Neural progenitor cell (in vitro differentiated cells): ENCODE measurements around the gene EPHB2. TPM values are rescaled to one million over a fixed set of nuclear protein-coding genes. Genes with fewer than 3 reads are reported as not detected.
A peak's percentile ranks its signal among the peaks of the same experiment; 100 is the strongest.

Source experiments
- DNase-seq: peaks from one replicate; pipeline ENCODE4 v3.0.0-alpha.2; 2016; ENCODE audit warnings: low spot score
- H2AFZ ChIP-seq: fragments of 200-600 bp; sonication (generic); replicated peaks from 2 replicates; pipeline ENCODE4 v1.6.1; 2016; ENCODE audit warnings: antibody characterized with exemption
- H3F3A ChIP-seq: fragments of 200-600 bp; sonication (generic); 2 replicates; pipeline ENCODE4 v1.6.1; 2016; ENCODE audit warnings: antibody characterized with exemption, low read depth
- H3K27ac ChIP-seq: fragments of 200-600 bp; sonication (generic); 2 replicates; pipeline ENCODE4 v1.5.1; 2016; ENCODE audit warnings: mild to moderate bottlenecking
- H3K27me3 ChIP-seq: fragments of 200-600 bp; sonication (generic); 2 replicates; pipeline ENCODE4 v1.6.1; 2016; ENCODE audit warnings: mild to moderate bottlenecking, moderate library complexity
- H3K36me3 ChIP-seq: fragments of 200-600 bp; sonication (generic); 2 replicates; pipeline ENCODE4 v1.5.1; 2016
- H3K4me1 ChIP-seq: fragments of 200-600 bp; sonication (generic); 2 replicates; pipeline ENCODE4 v1.6.1; 2016; ENCODE audit warnings: mixed run types
- H3K4me2 ChIP-seq: fragments of 200-600 bp; sonication (generic); 2 replicates; pipeline ENCODE4 v1.6.1; 2016
- H3K4me3 ChIP-seq: fragments of 200-600 bp; sonication (generic); 2 replicates; pipeline ENCODE4 v1.5.1; 2016
- H3K79me2 ChIP-seq: fragments of 200-600 bp; sonication (generic); 2 replicates; pipeline ENCODE4 v1.6.1; 2016; ENCODE audit warnings: low read depth
- H3K9ac ChIP-seq: fragments of 200-600 bp; sonication (generic); 2 replicates; pipeline ENCODE4 v1.6.1; 2016
- H3K9me3 ChIP-seq: fragments of 200-600 bp; sonication (generic); 2 replicates; pipeline ENCODE4 v1.5.1; 2016; ENCODE audit warnings: low read depth
- H4K20me1 ChIP-seq: fragments of 200-600 bp; sonication (generic); 2 replicates; pipeline ENCODE4 v1.6.1; 2016; ENCODE audit warnings: low read depth
- H3K27ac Mint-ChIP-seq: 3 replicates; pipeline ENCODE4 v1.8.0; 2021; ENCODE audit warnings: mixed read lengths
- H3K27me3 Mint-ChIP-seq: 2 replicates; pipeline ENCODE4 v1.8.0; 2022; ENCODE audit warnings: low read depth, mild to moderate bottlenecking, inconsistent platforms, moderate library complexity, mixed read lengths; ENCODE audit not compliant: insufficient read depth
- H3K36me3 Mint-ChIP-seq: 3 replicates; pipeline ENCODE4 v1.8.0; 2021; ENCODE audit warnings: mixed read lengths
- H3K4me1 Mint-ChIP-seq: 3 replicates; pipeline ENCODE4 v1.8.0; 2021; ENCODE audit warnings: mixed read lengths
- H3K4me3 Mint-ChIP-seq: 3 replicates; pipeline ENCODE4 v1.8.0; 2021; ENCODE audit warnings: mild to moderate bottlenecking, moderate library complexity, mixed read lengths
- H3K9me3 Mint-ChIP-seq: 3 replicates; pipeline ENCODE4 v1.8.0; 2020; ENCODE audit warnings: mixed read lengths
- EZH2 ChIP-seq: fragments of 200-600 bp; sonication (generic); IDR thresholded peaks from 2 replicates; pipeline ENCODE4 v1.6.1; 2017; ENCODE audit warnings: antibody characterized with exemption, mild to moderate bottlenecking, moderate library complexity
- EZH2phosphoT487 ChIP-seq: fragments of 200-600 bp; sonication (generic); IDR thresholded peaks from 2 replicates; pipeline ENCODE4 v1.6.1; 2017; ENCODE audit warnings: antibody characterized with exemption
- total RNA-seq: library from RNA; depleted of rRNA; stranded (reverse); fragments of >200 nt; gene quantifications from 2 replicates; pipeline ENCODE4 v1.2.3, GENCODE V29; 2015; ENCODE audit warnings: low replicate concordance
- TF ChIP-seq, protein P1 (sequence below): fragments of 200-600 bp; sonication (generic); IDR thresholded peaks from 2 replicates; pipeline ENCODE4 v1.5.1; 2017; ENCODE audit warnings: antibody characterized with exemption, mild to moderate bottlenecking

The EPHB2 gene
- total RNA-seq, 1 donor from 2014 or later = 38.3 TPM

GRCh38 chr1:22860883-22861385 is 150.3 kb downstream of the EPHB2 start:
- H3K9ac ChIP-seq = no peak overlapping the region
- no peaks in the 10 kb centered on the region for H3F3A ChIP-seq
- no peaks in the 10 kb centered on the region for H3K79me2 ChIP-seq
- H3K27me3 ChIP-seq = no peaks in the 10 kb centered on the region
- no peaks in the 10 kb centered on the region for H3K9me3 ChIP-seq
- Mint-ChIP-seq H3K27me3 (peaks cover 4% of the 10 kb centered on the region), H3K27ac (no peak overlapping the region), H3K4me3 (no peak overlapping the region), H3K4me1 (peaks cover 7% of the 10 kb centered on the region), H3K36me3 (peaks cover 15% of the 10 kb centered on the region), H3K9me3 (no peaks in the 10 kb centered on the region)
- no peak overlapping the region for H3K27ac ChIP-seq
- no peak overlapping the region for H3K4me2 ChIP-seq
- H3K4me1 ChIP-seq = peaks cover 4% of the 10 kb centered on the region
- H2AFZ ChIP-seq = no peak overlapping the region
- no peak for TF ChIP-seq EZH2phosphoT487
- TF ChIP-seq, protein P1, sequence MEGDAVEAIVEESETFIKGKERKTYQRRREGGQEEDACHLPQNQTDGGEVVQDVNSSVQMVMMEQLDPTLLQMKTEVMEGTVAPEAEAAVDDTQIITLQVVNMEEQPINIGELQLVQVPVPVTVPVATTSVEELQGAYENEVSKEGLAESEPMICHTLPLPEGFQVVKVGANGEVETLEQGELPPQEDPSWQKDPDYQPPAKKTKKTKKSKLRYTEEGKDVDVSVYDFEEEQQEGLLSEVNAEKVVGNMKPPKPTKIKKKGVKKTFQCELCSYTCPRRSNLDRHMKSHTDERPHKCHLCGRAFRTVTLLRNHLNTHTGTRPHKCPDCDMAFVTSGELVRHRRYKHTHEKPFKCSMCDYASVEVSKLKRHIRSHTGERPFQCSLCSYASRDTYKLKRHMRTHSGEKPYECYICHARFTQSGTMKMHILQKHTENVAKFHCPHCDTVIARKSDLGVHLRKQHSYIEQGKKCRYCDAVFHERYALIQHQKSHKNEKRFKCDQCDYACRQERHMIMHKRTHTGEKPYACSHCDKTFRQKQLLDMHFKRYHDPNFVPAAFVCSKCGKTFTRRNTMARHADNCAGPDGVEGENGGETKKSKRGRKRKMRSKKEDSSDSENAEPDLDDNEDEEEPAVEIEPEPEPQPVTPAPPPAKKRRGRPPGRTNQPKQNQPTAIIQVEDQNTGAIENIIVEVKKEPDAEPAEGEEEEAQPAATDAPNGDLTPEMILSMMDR = no peak
- TF ChIP-seq EZH2 = no peak
- H4K20me1 ChIP-seq = peaks cover under 1% of the 10 kb centered on the region
- DNase-seq = no peak
- no peak overlapping the region for H3K4me3 ChIP-seq
- H3K36me3 ChIP-seq = no peaks in the 10 kb centered on the region

DNA sequence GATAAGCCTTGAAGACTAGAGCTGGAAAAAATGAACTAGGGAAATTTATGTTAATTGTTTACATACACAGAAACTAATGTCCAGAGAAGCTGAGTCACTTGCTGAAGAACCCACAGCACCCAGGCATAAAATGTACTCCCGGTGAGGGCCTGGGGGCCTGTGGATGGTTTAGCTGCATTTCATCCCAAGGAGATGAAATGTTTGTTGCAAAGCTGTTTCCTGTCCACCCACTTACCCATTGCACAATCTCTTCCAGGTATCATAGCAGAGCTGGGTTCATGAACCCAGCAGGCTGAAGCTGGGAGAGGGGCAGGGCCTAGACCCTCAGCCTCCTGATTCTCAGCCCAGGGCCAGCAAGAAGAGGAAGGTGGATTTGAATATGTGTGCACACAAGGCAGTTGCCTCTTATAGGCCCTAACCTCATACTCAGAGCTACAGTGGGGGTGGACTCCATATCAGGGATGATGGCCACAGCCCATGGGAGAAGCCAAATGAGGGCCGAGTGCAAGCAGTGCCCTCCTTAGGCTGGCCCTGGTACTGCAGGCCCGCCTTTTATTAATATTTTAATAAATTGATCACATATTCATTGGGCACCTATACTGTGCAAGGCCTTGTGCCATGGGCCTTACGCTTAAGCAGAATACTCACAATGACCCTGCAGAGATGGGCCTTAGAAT is 151.3 kb downstream of the EPHB2 start:
- Histone ChIP-seq H2AFZ (no peak overlapping the region), H3K9me3 (no peaks in the 10 kb centered on the region), H3K27ac (no peak overlapping the region), H3F3A (no peaks in the 10 kb centered on the region), H3K36me3 (no peaks in the 10 kb centered on the region), H3K9ac (no peak overlapping the region), H4K20me1 (no peaks in the 10 kb centered on the region), H3K79me2 (no peaks in the 10 kb centered on the region), H3K4me3 (no peak overlapping the region), H3K4me2 (no peak overlapping the region), H3K27me3 (no peaks in the 10 kb centered on the region), H3K4me1 (peaks cover 4% of the 10 kb centered on the region)
- Mint-ChIP-seq H3K36me3 (peaks cover 22% of the 10 kb centered on the region), H3K27me3 (peaks cover 4% of the 10 kb centered on the region), H3K4me1 (peaks cover 7% of the 10 kb centered on the region), H3K4me3 (no peak overlapping the region), H3K9me3 (no peaks in the 10 kb centered on the region), H3K27ac (peak overlapping the region; percentile 81)
- peak; percentile 61 for DNase-seq
- no peak for TF ChIP-seq EZH2phosphoT487
- TF ChIP-seq, protein P1 = peak; percentile 97

DNA sequence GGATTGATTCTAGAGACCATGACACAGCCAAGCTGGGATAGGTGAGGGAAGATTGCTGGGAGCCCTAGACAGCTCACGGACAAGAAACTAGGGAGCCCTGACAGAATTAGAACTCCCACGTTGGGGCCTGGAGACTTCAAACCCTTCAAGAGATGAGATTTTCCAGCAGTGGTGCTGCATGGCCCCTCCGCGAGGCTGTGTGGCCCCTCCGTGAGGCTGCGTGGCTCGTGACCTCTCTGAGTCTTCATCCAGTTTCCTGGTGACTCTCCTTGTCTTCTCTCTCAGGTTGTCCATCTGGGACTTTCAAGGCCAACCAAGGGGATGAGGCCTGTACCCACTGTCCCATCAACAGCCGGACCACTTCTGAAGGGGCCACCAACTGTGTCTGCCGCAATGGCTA is 152.1 kb downstream of the EPHB2 start:
- TF ChIP-seq EZH2phosphoT487 = no peak
- no peak for TF ChIP-seq EZH2
- TF ChIP-seq, protein P1 = no peak
- no peaks in the 10 kb centered on the region for H3K9me3 ChIP-seq
- Mint-ChIP-seq H3K27ac (no peak overlapping the region), H3K4me3 (no peak overlapping the region), H3K9me3 (no peaks in the 10 kb centered on the region), H3K36me3 (peaks cover 29% of the 10 kb centered on the region), H3K4me1 (peaks cover 7% of the 10 kb centered on the region), H3K27me3 (peaks cover 4% of the 10 kb centered on the region)
- H3K27ac ChIP-seq = no peak overlapping the region
- H2AFZ ChIP-seq = no peak overlapping the region
- no peak overlapping the region for H3K4me3 ChIP-seq
- no peak overlapping the region for H3K4me2 ChIP-seq
- H3K36me3 ChIP-seq = no peaks in the 10 kb centered on the region
- no peaks in the 10 kb centered on the region for H3K27me3 ChIP-seq
- no peaks in the 10 kb centered on the region for H3F3A ChIP-seq
- H4K20me1 ChIP-seq = no peaks in the 10 kb centered on the region
- no peaks in the 10 kb centered on the region for H3K79me2 ChIP-seq
- peaks cover 4% of the 10 kb centered on the region for H3K4me1 ChIP-seq
- no peak for DNase-seq
- no peak overlapping the region for H3K9ac ChIP-seq
